GM12874 (cell line): ENCODE data around the gene PRF1.

Experiments used
- TF ChIP-seq, protein P1 (sequence below): IDR thresholded peaks from 2 replicates; pipeline ENCODE4 v1.5.1; 2011; ENCODE audit warnings: low read depth, mild to moderate bottlenecking, control low read depth, low read length, moderate library complexity; ENCODE audit not compliant: insufficient read depth

The PRF1 gene

GRCh38 chr10:70549351-70549961 is 53.1 kb downstream of the PRF1 start:
- TF ChIP-seq, protein P1, sequence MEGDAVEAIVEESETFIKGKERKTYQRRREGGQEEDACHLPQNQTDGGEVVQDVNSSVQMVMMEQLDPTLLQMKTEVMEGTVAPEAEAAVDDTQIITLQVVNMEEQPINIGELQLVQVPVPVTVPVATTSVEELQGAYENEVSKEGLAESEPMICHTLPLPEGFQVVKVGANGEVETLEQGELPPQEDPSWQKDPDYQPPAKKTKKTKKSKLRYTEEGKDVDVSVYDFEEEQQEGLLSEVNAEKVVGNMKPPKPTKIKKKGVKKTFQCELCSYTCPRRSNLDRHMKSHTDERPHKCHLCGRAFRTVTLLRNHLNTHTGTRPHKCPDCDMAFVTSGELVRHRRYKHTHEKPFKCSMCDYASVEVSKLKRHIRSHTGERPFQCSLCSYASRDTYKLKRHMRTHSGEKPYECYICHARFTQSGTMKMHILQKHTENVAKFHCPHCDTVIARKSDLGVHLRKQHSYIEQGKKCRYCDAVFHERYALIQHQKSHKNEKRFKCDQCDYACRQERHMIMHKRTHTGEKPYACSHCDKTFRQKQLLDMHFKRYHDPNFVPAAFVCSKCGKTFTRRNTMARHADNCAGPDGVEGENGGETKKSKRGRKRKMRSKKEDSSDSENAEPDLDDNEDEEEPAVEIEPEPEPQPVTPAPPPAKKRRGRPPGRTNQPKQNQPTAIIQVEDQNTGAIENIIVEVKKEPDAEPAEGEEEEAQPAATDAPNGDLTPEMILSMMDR, result no peak
